HG03039 (cell line): ENCODE results near the gene RYK.
A peak's percentile ranks its signal among the peaks of the same experiment; 100 is the strongest.
"Not testable (repeated sequence)": the region's sequence is repeated elsewhere in the genome, so short reads cannot be mapped to it uniquely, and the experiment has no call there.

Experiments
- ATAC-seq: cut with Tn5 transposase; IDR thresholded peaks from one replicate; pipeline ENCODE4 v1.9.1; 2021; ENCODE audit warnings: mild to moderate bottlenecking, moderate library complexity; ENCODE audit not compliant: unreplicated experiment

Gene RYK

GRCh38 chr3:134250717-134251220 is at the start of gene RYK:
Gene RYK, minus strand, starts transcription at chr3:134250859. Its CDS starts 205 bp downstream, at chr3:134250654.
- peak; percentile 73 for ATAC-seq

GRCh38 chr3:134299888-134300206 is 49.2 kb upstream of the RYK start:
- ATAC-seq, result no peak

GRCh38 chr3:134299185-134299887 is 48.7 kb upstream of the RYK start:
- no peak for ATAC-seq

GRCh38 chr3:134298249-134298648 is 47.6 kb upstream of the RYK start:
- no peak for ATAC-seq

- no peak for ATAC-seq
Measured at GRCh38 chr3:134296616-134297015, 46.0 kb upstream of the RYK start.

GRCh38 chr3:134295930-134296329 is 45.3 kb upstream of the RYK start:
- ATAC-seq, result no peak

- ATAC-seq, result peak; percentile 99
Measured at GRCh38 chr3:134294302-134295280, 43.9 kb upstream of the RYK start.

GRCh38 chr3:134291319-134292254 is 40.9 kb upstream of the RYK start:
- no peak for ATAC-seq

GRCh38 chr3:134287512-134287911 is 36.9 kb upstream of the RYK start:
- ATAC-seq, result no peak

GRCh38 chr3:134284438-134284837 is 33.8 kb upstream of the RYK start:
- ATAC-seq, result no peak

- ATAC-seq, result no peak
Measured at GRCh38 chr3:134282659-134283047, 32.0 kb upstream of the RYK start.

- ATAC-seq, result no peak
Measured at GRCh38 chr3:134281912-134282658, 31.4 kb upstream of the RYK start.

- ATAC-seq, result no peak
Measured at GRCh38 chr3:134279466-134279865, 28.8 kb upstream of the RYK start.

GRCh38 chr3:134277066-134277660 is 26.5 kb upstream of the RYK start:
- ATAC-seq, result no peak

GRCh38 chr3:134276086-134276485 is 25.4 kb upstream of the RYK start:
- no peak for ATAC-seq

- ATAC-seq, result not testable (repeated sequence)
Measured at GRCh38 chr3:134275110-134275509, 24.5 kb upstream of the RYK start.

- ATAC-seq, result no peak
Measured at GRCh38 chr3:134274571-134274970, 23.9 kb upstream of the RYK start.

GRCh38 chr3:134267996-134268395 is 17.3 kb upstream of the RYK start:
- no peak for ATAC-seq

GRCh38 chr3:134260987-134261386 is 10.3 kb upstream of the RYK start:
- no peak for ATAC-seq
